ENCODE results near the gene SLIT1. TPM values are rescaled to one million over a fixed set of nuclear protein-coding genes. Genes with fewer than 3 reads are reported as not detected.

SLIT1 gene
- total RNA-seq, 1 donor from 2014 or later, result 0.08 TPM

GRCh38 chr10:97176226-97176625 lies 9.5 kb downstream of the SLIT1 start:
- intact Hi-C loops (cut with DNase I), result no loop called here
- ATAC-seq (no peak), DNase-seq (ENCODE audit: missing footprints) (no peak)

GRCh38 chr10:97175586-97175985 lies 10.2 kb downstream of the SLIT1 start:
- no peak for ATAC-seq
- intact Hi-C loops (cut with DNase I), result no loop called here
- DNase-seq (ENCODE audit: missing footprints), result no peak

GRCh38 chr10:97174941-97175340 lies 10.8 kb downstream of the SLIT1 start:
- ATAC-seq (no peak), DNase-seq (ENCODE audit: missing footprints) (no peak)
- intact Hi-C loops (cut with DNase I), result no loop called here

GRCh38 chr10:97174276-97174775 lies 11.4 kb downstream of the SLIT1 start:
- DNase-seq (ENCODE audit: missing footprints) (no peak), ATAC-seq (no peak)
- intact Hi-C loops (cut with DNase I), result no loop called here

GRCh38 chr10:97173036-97173435 lies 12.7 kb downstream of the SLIT1 start:
- ATAC-seq (no peak), DNase-seq (ENCODE audit: missing footprints) (no peak)
- intact Hi-C loops (cut with DNase I), result no loop called here

- intact Hi-C loops (cut with DNase I), result no loop called here
- no peak for DNase-seq (ENCODE audit: missing footprints)
- no peak for ATAC-seq
Measured at GRCh38 chr10:97171001-97171400, 14.8 kb downstream of the SLIT1 start.

- peak; percentile 59 for ATAC-seq
- intact Hi-C loops (cut with DNase I), result no loop called here
- no peak for DNase-seq (ENCODE audit: missing footprints)
Measured at GRCh38 chr10:97169911-97170693, 15.7 kb downstream of the SLIT1 start.

GRCh38 chr10:97169063-97169462 lies 16.7 kb downstream of the SLIT1 start:
- DNase-seq (ENCODE audit: missing footprints) (no peak), ATAC-seq (no peak)
- intact Hi-C loops (cut with DNase I), result no loop called here

- intact Hi-C loops (cut with DNase I), result no loop called here
- DNase-seq (ENCODE audit: missing footprints) (no peak), ATAC-seq (no peak)
Measured at GRCh38 chr10:97168645-97169044, 17.1 kb downstream of the SLIT1 start.

GRCh38 chr10:97165499-97165898 lies 20.3 kb downstream of the SLIT1 start:
- ATAC-seq (no peak), DNase-seq (ENCODE audit: missing footprints) (no peak)
- intact Hi-C loops (cut with DNase I), result no loop called here

GRCh38 chr10:97163781-97164501 lies 21.8 kb downstream of the SLIT1 start:
- ATAC-seq (no peak), DNase-seq (ENCODE audit: missing footprints) (no peak)
- intact Hi-C loops (cut with DNase I), result no loop called here

GRCh38 chr10:97163181-97163580 lies 22.6 kb downstream of the SLIT1 start:
- intact Hi-C loops (cut with DNase I), result no loop called here
- DNase-seq (ENCODE audit: missing footprints) (no peak), ATAC-seq (no peak)

- intact Hi-C loops (cut with DNase I), result no loop called here
- ATAC-seq (no peak), DNase-seq (ENCODE audit: missing footprints) (no peak)
Measured at GRCh38 chr10:97159646-97160305, 26.0 kb downstream of the SLIT1 start.

- no peak for ATAC-seq
- DNase-seq (ENCODE audit: missing footprints), result no peak
- intact Hi-C loops (cut with DNase I), result no loop called here
Measured at GRCh38 chr10:97157578-97158095, 28.1 kb downstream of the SLIT1 start.

- DNase-seq (ENCODE audit: missing footprints), result no peak
- ATAC-seq, result no peak
- intact Hi-C loops (cut with DNase I), result no loop called here
Measured at GRCh38 chr10:97154781-97155180, 31.0 kb downstream of the SLIT1 start.

- no peak for DNase-seq (ENCODE audit: missing footprints)
- no peak for ATAC-seq
- intact Hi-C loops (cut with DNase I), result no loop called here
Measured at GRCh38 chr10:97154162-97154561, 31.6 kb downstream of the SLIT1 start.

- DNase-seq (ENCODE audit: missing footprints) (no peak), ATAC-seq (no peak)
- intact Hi-C loops (cut with DNase I), result no loop called here
Measured at GRCh38 chr10:97153270-97153850, 32.4 kb downstream of the SLIT1 start.

GRCh38 chr10:97151307-97151914 lies 34.3 kb downstream of the SLIT1 start:
- no peak for DNase-seq (ENCODE audit: missing footprints)

GRCh38 chr10:97150616-97151015 lies 35.1 kb downstream of the SLIT1 start:
- ATAC-seq, result no peak
- no peak for DNase-seq (ENCODE audit: missing footprints)
- intact Hi-C loops (cut with DNase I), result no loop called here

More at GRCh38 chr10:97151307-97151914, 34.3 kb downstream of the SLIT1 start:
- intact Hi-C loops (cut with DNase I), result no loop called here
- ATAC-seq, result no peak
